Neural cell (in vitro differentiated cells): ENCODE measurements around the gene TRAK1. TPM values are rescaled to one million over a fixed set of nuclear protein-coding genes. Genes with fewer than 3 reads are reported as not detected.

Experiments used
- H2AFZ ChIP-seq: fragments of 200-600, 300-800 bp; sonication (generic), shearing (Covaris generic); 2 replicates; pipeline ENCODE4 v1.6.0; 2014; ENCODE audit warnings: low read depth, mild to moderate bottlenecking, antibody characterized with exemption, low read length, moderate library complexity
- H3F3A ChIP-seq: fragments of 200-600 bp; shearing (Covaris generic); 2 replicates; pipeline ENCODE4 v1.6.1; 2016; ENCODE audit warnings: mild to moderate bottlenecking, moderate library complexity, mixed read lengths, antibody characterized with exemption, low read length; ENCODE audit not compliant: insufficient read depth, poor library complexity, severe bottlenecking
- H3K27ac ChIP-seq: fragments of 200-600, 300-800 bp; sonication (generic), shearing (Covaris generic); 2 replicates; pipeline ENCODE4 v1.5.1; 2014; ENCODE audit warnings: mild to moderate bottlenecking, low read length, moderate library complexity
- H3K27me3 ChIP-seq: fragments of 300-800, 200-600 bp; sonication (generic), shearing (Covaris generic); 2 replicates; pipeline ENCODE4 v1.6.0; 2014; ENCODE audit warnings: mild to moderate bottlenecking, low read depth, low read length, moderate library complexity; ENCODE audit not compliant: insufficient read depth
- H3K36me3 ChIP-seq: fragments of 300-800, 200-600 bp; sonication (generic), shearing (Covaris generic); 2 replicates; pipeline ENCODE4 v1.5.1; 2014; ENCODE audit warnings: mild to moderate bottlenecking, antibody characterized with exemption, low read length, moderate library complexity; ENCODE audit not compliant: insufficient read depth
- H3K4me2 ChIP-seq: fragments of 300-800, 200-600 bp; sonication (generic), shearing (Covaris generic); 2 replicates; pipeline ENCODE4 v1.6.0; 2014; ENCODE audit warnings: mild to moderate bottlenecking, low read length
- H3K4me3 ChIP-seq: fragments of 300-800, 200-600 bp; sonication (generic), shearing (Covaris generic); 2 replicates; pipeline ENCODE4 v1.5.1; 2014; ENCODE audit warnings: mild to moderate bottlenecking, low read length, moderate library complexity
- H3K79me2 ChIP-seq: fragments of 200-600 bp; shearing (Covaris generic); replicated peaks from 2 replicates; pipeline ENCODE4 v1.6.0; 2014; ENCODE audit warnings: mild to moderate bottlenecking, low read length, moderate library complexity; ENCODE audit not compliant: insufficient read depth
- H3K9ac ChIP-seq: fragments of 300-800, 200-600 bp; sonication (generic), shearing (Covaris generic); 2 replicates; pipeline ENCODE4 v1.6.1; 2016; ENCODE audit warnings: mild to moderate bottlenecking, low read length, mixed read lengths
- H3K9me2 ChIP-seq: fragments of 200-600 bp; shearing (Covaris generic); 2 replicates; pipeline ENCODE4 v1.6.1; 2016; ENCODE audit warnings: mild to moderate bottlenecking, low read length, mixed read lengths; ENCODE audit not compliant: insufficient read depth
- H3K9me3 ChIP-seq: fragments of 200-600, 300-800 bp; sonication (generic), shearing (Covaris generic); 2 replicates; pipeline ENCODE4 v1.6.1; 2016; ENCODE audit warnings: mild to moderate bottlenecking, mixed run types, low read length, moderate library complexity, mixed read lengths
- H4K20me1 ChIP-seq: fragments of 200-600 bp; shearing (Covaris generic); 2 replicates; pipeline ENCODE4 v1.6.1; 2016; ENCODE audit warnings: mild to moderate bottlenecking, mixed run types; ENCODE audit not compliant: insufficient read depth
- CTCF ChIP-seq: fragments of 450-650 bp; IDR thresholded peaks from 2 replicates; pipeline ENCODE4 v1.5.1; 2014; ENCODE audit warnings: antibody characterized with exemption, mild to moderate bottlenecking, moderate library complexity; ENCODE audit not compliant: poor library complexity, severe bottlenecking
- EP300 ChIP-seq: fragments of 450-650 bp; conservative IDR thresholded peaks from 2 replicates; pipeline ENCODE4 v1.6.1; 2014; ENCODE audit warnings: antibody characterized with exemption, mild to moderate bottlenecking, moderate library complexity; ENCODE audit not compliant: poor library complexity, severe bottlenecking
- EZH2 ChIP-seq: fragments of 200-600, 300-800 bp; shearing (Covaris generic), sonication (generic); IDR thresholded peaks from 2 replicates; pipeline ENCODE4 v1.6.1; 2014; ENCODE audit warnings: antibody characterized with exemption, low read length, borderline replicate concordance, mild to moderate bottlenecking; ENCODE audit not compliant: insufficient read depth, poor library complexity, severe bottlenecking
- MXI1 ChIP-seq: fragments of 450-650 bp; conservative IDR thresholded peaks from 2 replicates; pipeline ENCODE4 v1.6.1; 2014; ENCODE audit warnings: antibody characterized with exemption, mild to moderate bottlenecking; ENCODE audit not compliant: poor library complexity, severe bottlenecking
- POLR2AphosphoS5 ChIP-seq: IDR thresholded peaks from 2 replicates; pipeline ENCODE4 v1.6.1; 2012
- RAD21 ChIP-seq: fragments of 450-650 bp; conservative IDR thresholded peaks from 2 replicates; pipeline ENCODE4 v1.6.1; 2014; ENCODE audit warnings: antibody characterized with exemption, mild to moderate bottlenecking, moderate library complexity
- REST ChIP-seq: IDR thresholded peaks from 2 replicates; pipeline ENCODE4 v1.6.1; 2012; ENCODE audit warnings: borderline replicate concordance
- SMC3 ChIP-seq: fragments of 450-650 bp; conservative IDR thresholded peaks from 2 replicates; pipeline ENCODE4 v1.6.1; 2014; ENCODE audit warnings: antibody characterized with exemption, mild to moderate bottlenecking, moderate library complexity; ENCODE audit not compliant: poor library complexity
- polyA plus RNA-seq: library from polyadenylated mRNA; depleted of rRNA; stranded (reverse); fragments of >200 nt; gene quantifications from 2 replicates; pipeline ENCODE4 v1.2.3, GENCODE V29; 2014

TRAK1 gene
- polyA plus RNA-seq, 1 donor from 2014 or later: 34.7 TPM

- H3K27ac ChIP-seq: no peak overlapping the region
Observed at GRCh38 chr3:42115946-42116345, 24.8 kb downstream of the TRAK1 start.

GRCh38 chr3:42116466-42116865, 25.3 kb downstream of the TRAK1 start:
- Histone ChIP-seq H3K27ac (no peak overlapping the region), H3K36me3 (no peaks in the 10 kb centered on the region), H3K27me3 (no peaks in the 10 kb centered on the region), H3K4me2 (no peak overlapping the region), H3K79me2 (no peaks in the 10 kb centered on the region), H4K20me1 (no peaks in the 10 kb centered on the region), H2AFZ (no peak overlapping the region), H3K9me2 (no peaks in the 10 kb centered on the region), H3F3A (no peaks in the 10 kb centered on the region), H3K9ac (no peak overlapping the region), H3K9me3 (no peaks in the 10 kb centered on the region), H3K4me3 (no peak overlapping the region)
- TF ChIP-seq RAD21: no peak
- TF ChIP-seq CTCF: no peak
- TF ChIP-seq EZH2: no peak
- TF ChIP-seq REST: no peak

More at GRCh38 chr3:42115946-42116345, 24.8 kb downstream of the TRAK1 start:
- H3K9me3 ChIP-seq: no peaks in the 10 kb centered on the region
- no peaks in the 10 kb centered on the region for H3K27me3 ChIP-seq
- no peak overlapping the region for H3K9ac ChIP-seq
- H3K79me2 ChIP-seq: no peaks in the 10 kb centered on the region
- H3K36me3 ChIP-seq: no peaks in the 10 kb centered on the region
- no peak for TF ChIP-seq EP300
- no peak for TF ChIP-seq POLR2AphosphoS5
- no peak for TF ChIP-seq MXI1
- TF ChIP-seq REST: no peak
- no peak for TF ChIP-seq SMC3
- TF ChIP-seq RAD21: no peak
- no peak for TF ChIP-seq CTCF
- H3F3A ChIP-seq: no peaks in the 10 kb centered on the region
- no peak overlapping the region for H3K4me2 ChIP-seq
- H2AFZ ChIP-seq: no peak overlapping the region
- no peaks in the 10 kb centered on the region for H4K20me1 ChIP-seq
- no peaks in the 10 kb centered on the region for H3K9me2 ChIP-seq
- H3K4me3 ChIP-seq: no peak overlapping the region
